Measurements from ENCODE around the gene UBXN6.

Gene UBXN6

DNA sequence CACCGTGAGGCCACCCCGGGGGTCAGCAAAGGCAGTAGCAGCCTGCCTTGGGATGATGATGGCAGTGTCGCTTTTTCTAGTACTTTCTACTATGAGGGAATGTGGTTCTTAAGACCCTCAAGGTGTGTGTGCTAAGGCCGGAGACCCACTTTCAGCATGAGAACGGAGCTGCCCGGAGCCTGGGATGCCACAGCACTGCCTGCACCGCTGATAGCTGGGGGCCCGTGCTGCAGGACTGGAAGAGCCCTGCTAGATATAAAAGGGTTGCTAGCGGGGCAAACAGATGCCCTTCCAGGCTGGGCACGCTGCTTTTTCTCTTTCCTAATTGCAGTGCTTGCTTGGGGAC, 46.2 kb upstream of the UBXN6 start:
- TF ChIP-seq, protein P1, sequence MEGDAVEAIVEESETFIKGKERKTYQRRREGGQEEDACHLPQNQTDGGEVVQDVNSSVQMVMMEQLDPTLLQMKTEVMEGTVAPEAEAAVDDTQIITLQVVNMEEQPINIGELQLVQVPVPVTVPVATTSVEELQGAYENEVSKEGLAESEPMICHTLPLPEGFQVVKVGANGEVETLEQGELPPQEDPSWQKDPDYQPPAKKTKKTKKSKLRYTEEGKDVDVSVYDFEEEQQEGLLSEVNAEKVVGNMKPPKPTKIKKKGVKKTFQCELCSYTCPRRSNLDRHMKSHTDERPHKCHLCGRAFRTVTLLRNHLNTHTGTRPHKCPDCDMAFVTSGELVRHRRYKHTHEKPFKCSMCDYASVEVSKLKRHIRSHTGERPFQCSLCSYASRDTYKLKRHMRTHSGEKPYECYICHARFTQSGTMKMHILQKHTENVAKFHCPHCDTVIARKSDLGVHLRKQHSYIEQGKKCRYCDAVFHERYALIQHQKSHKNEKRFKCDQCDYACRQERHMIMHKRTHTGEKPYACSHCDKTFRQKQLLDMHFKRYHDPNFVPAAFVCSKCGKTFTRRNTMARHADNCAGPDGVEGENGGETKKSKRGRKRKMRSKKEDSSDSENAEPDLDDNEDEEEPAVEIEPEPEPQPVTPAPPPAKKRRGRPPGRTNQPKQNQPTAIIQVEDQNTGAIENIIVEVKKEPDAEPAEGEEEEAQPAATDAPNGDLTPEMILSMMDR (IDR thresholded peaks at IDR 0.05; ENCODE audit: insufficient read depth, low read length), result no peak
- no peak for TF ChIP-seq POLR2AphosphoS5 (IDR thresholded peaks at IDR 0.05; ENCODE audit: low read depth)
- TF ChIP-seq GABPA (IDR thresholded peaks at IDR 0.05; ENCODE audit: low read depth), result no peak
- TF ChIP-seq SPI1 (IDR thresholded peaks at IDR 0.05; ENCODE audit: borderline replicate concordance, low read depth), result no peak
- TF ChIP-seq, protein P2, sequence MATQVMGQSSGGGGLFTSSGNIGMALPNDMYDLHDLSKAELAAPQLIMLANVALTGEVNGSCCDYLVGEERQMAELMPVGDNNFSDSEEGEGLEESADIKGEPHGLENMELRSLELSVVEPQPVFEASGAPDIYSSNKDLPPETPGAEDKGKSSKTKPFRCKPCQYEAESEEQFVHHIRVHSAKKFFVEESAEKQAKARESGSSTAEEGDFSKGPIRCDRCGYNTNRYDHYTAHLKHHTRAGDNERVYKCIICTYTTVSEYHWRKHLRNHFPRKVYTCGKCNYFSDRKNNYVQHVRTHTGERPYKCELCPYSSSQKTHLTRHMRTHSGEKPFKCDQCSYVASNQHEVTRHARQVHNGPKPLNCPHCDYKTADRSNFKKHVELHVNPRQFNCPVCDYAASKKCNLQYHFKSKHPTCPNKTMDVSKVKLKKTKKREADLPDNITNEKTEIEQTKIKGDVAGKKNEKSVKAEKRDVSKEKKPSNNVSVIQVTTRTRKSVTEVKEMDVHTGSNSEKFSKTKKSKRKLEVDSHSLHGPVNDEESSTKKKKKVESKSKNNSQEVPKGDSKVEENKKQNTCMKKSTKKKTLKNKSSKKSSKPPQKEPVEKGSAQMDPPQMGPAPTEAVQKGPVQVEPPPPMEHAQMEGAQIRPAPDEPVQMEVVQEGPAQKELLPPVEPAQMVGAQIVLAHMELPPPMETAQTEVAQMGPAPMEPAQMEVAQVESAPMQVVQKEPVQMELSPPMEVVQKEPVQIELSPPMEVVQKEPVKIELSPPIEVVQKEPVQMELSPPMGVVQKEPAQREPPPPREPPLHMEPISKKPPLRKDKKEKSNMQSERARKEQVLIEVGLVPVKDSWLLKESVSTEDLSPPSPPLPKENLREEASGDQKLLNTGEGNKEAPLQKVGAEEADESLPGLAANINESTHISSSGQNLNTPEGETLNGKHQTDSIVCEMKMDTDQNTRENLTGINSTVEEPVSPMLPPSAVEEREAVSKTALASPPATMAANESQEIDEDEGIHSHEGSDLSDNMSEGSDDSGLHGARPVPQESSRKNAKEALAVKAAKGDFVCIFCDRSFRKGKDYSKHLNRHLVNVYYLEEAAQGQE (IDR thresholded peaks at IDR 0.05; ENCODE audit: insufficient replicate concordance, low read depth), result no peak
- H3K27me3 ChIP-seq (ENCODE audit: insufficient read depth, poor library complexity, severe bottlenecking), result no peaks in the 10 kb centered on the region
- no peak for DNase-seq (ENCODE audit: low read depth in 1 of 2, low spot score in 1 of 2)
- no peak overlapping the region for H3K27ac ChIP-seq (replicated peaks)
- no peak overlapping the region for H3K4me3 ChIP-seq (replicated peaks; ENCODE audit: insufficient read depth, low read length)

DNA sequence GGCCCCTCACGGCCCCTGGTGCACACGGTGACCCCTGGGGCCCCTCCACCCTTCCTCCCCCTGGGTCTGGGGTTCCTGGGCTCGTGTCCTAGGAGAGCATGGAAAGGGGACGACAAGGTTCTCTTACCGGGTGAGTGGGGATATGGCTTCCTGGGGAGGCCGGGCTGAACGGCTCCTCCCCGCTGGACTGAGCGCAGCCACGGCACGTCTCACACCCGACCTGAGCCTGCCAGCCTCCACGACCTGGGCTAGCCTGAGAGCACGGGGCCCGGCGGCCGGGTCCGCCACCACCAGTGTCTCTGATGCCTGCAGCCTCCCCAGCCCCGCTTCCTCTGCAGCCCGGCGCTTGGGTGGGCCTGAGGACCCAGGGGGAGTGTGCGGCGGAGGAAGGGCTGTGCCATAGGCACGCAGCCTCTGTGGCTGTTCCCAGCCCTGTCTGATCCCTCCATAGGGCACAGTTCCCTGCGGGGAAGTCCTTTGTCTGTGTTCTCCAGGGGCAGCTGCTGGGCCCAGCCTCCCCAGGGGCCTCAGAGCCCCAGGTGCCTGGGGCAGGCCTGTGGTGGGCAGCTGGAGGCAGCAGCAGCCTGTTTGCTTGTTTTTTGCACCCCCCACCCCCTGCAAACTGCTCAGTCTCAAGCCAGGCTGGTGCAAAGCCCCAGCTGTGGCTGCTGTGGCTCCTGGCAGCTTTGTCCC, 45.7 kb upstream of the UBXN6 start:
- TF ChIP-seq GABPA (IDR thresholded peaks at IDR 0.05; ENCODE audit: low read depth) (no peak), POLR2AphosphoS5 (IDR thresholded peaks at IDR 0.05; ENCODE audit: low read depth) (no peak), SPI1 (IDR thresholded peaks at IDR 0.05; ENCODE audit: borderline replicate concordance, low read depth) (no peak)
- TF ChIP-seq, protein P2 (IDR thresholded peaks at IDR 0.05; ENCODE audit: insufficient replicate concordance, low read depth), result no peak
- TF ChIP-seq, protein P1 (IDR thresholded peaks at IDR 0.05; ENCODE audit: insufficient read depth, low read length), result no peak
- Histone ChIP-seq H3K4me3 (replicated peaks; ENCODE audit: insufficient read depth, low read length) (no peak overlapping the region), H3K27ac (replicated peaks) (no peak overlapping the region), H3K27me3 (ENCODE audit: insufficient read depth, poor library complexity, severe bottlenecking) (no peaks in the 10 kb centered on the region)
- DNase-seq (ENCODE audit: low read depth in 1 of 2, low spot score in 1 of 2), result no peak

DNA sequence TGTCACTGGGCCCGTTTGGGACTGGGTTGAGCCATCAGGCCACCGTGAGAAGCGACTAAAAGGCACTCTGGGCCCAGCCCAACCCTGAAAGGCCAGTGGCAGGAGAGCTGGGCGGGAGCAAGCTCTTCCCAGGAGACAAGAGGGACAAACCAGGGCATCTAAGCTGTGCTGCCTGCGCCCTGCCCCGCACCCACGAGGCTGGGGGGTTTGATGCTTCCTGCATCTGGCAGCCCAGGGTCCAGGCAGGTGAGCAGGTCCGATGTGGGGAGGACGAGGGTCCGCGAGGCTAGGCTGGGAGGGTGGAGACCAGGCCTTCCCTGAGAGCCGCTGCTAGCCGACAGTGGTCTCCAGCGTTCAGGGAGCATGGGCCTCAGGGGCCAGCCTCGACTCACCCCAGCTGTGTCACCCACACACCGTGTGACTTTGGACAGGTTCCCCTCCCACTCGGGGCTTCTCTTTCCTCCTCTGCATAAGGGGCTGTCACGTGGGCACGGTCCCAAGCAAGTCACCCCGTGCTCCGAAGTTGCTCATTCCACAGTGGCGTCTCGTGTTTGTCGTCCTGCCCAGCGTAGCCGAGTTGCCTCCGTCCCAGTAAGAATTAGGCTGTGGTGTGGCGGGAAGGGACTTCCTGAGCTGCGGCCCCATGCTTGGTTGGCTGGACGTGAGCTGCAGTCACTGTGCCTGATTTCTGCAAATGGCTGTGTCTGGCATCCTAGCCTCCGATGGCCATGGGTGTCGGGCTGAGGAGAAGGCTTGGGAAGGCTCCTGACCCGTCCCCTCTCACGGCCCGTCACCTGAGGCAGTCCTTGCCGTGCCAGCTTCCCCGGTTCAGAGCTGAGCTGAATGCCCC, 44.9 kb upstream of the UBXN6 start:
- TF ChIP-seq POLR2AphosphoS5 (IDR thresholded peaks at IDR 0.05; ENCODE audit: low read depth) (no peak), GABPA (IDR thresholded peaks at IDR 0.05; ENCODE audit: low read depth) (no peak), SPI1 (IDR thresholded peaks at IDR 0.05; ENCODE audit: borderline replicate concordance, low read depth) (no peak)
- TF ChIP-seq, protein P1 (IDR thresholded peaks at IDR 0.05; ENCODE audit: insufficient read depth, low read length), result no peak
- TF ChIP-seq, protein P2 (IDR thresholded peaks at IDR 0.05; ENCODE audit: insufficient replicate concordance, low read depth), result no peak
- no peak overlapping the region for H3K4me3 ChIP-seq (replicated peaks; ENCODE audit: insufficient read depth, low read length)
- no peak for DNase-seq (ENCODE audit: low read depth in 1 of 2, low spot score in 1 of 2)
- no peak overlapping the region for H3K27ac ChIP-seq (replicated peaks)
- H3K27me3 ChIP-seq (ENCODE audit: insufficient read depth, poor library complexity, severe bottlenecking), result no peaks in the 10 kb centered on the region
